ENCODE measurements around the gene MEI1. TPM values are rescaled to one million over a fixed set of nuclear protein-coding genes. Genes with fewer than 3 reads are reported as not detected.

Gene MEI1
- total RNA-seq, 4 donors from 2014 or later = under 0.01 to 1.8 (median 0.44) TPM; not detected in 1

GRCh38 chr22:41770715-41771468 is 71.6 kb downstream of the MEI1 start:
- 84 to 93% methylated on average over 5 of the region's 5 CpGs for WGBS, 2 donors
- H3K27me3 ChIP-seq = no peaks in the 10 kb centered on the region
- no peaks in the 10 kb centered on the region for H3K4me1 ChIP-seq
- no peak for DNase-seq (ENCODE audit: low spot score in 2 of 2)
- no peaks in the 10 kb centered on the region for H3K36me3 ChIP-seq
- TF ChIP-seq EP300 (IDR thresholded peaks at IDR 0.05) (no peak), POLR2A (IDR thresholded peaks at IDR 0.05) (no peak), CTCF (IDR thresholded peaks at IDR 0.05) (no peak)
- no peak overlapping the region for H3K4me3 ChIP-seq
- H3K9me3 ChIP-seq = no peaks in the 10 kb centered on the region
- no peak overlapping the region for H3K27ac ChIP-seq

- no peak overlapping the region for H3K27ac ChIP-seq
Measured at GRCh38 chr22:41772198-41772597, 72.9 kb downstream of the MEI1 start.

GRCh38 chr22:41772645-41773044 is 73.3 kb downstream of the MEI1 start:
- no peaks in the 10 kb centered on the region for H3K36me3 ChIP-seq
- no peak for DNase-seq (ENCODE audit: low spot score in 2 of 2)
- H3K27ac ChIP-seq = no peak overlapping the region
- H3K4me1 ChIP-seq = no peaks in the 10 kb centered on the region
- H3K4me3 ChIP-seq = no peak overlapping the region
- no peaks in the 10 kb centered on the region for H3K27me3 ChIP-seq
- no peak for TF ChIP-seq POLR2A (IDR thresholded peaks at IDR 0.05)
- TF ChIP-seq CTCF (IDR thresholded peaks at IDR 0.05) = no peak
- no peak for TF ChIP-seq EP300 (IDR thresholded peaks at IDR 0.05)
- H3K9me3 ChIP-seq = no peaks in the 10 kb centered on the region

More at GRCh38 chr22:41772198-41772597, 72.9 kb downstream of the MEI1 start:
- Histone ChIP-seq H3K4me3 (no peak overlapping the region), H3K4me1 (no peaks in the 10 kb centered on the region), H3K27me3 (no peaks in the 10 kb centered on the region), H3K36me3 (no peaks in the 10 kb centered on the region), H3K9me3 (no peaks in the 10 kb centered on the region)
- no peak for TF ChIP-seq EP300 (IDR thresholded peaks at IDR 0.05)
- no peak for TF ChIP-seq POLR2A (IDR thresholded peaks at IDR 0.05)
- no peak for TF ChIP-seq CTCF (IDR thresholded peaks at IDR 0.05)
- no peak for DNase-seq (ENCODE audit: low spot score in 2 of 2)
- WGBS, 2 donors = 92 to 93% methylated on average over 4 of the region's 4 CpGs

- TF ChIP-seq POLR2A (IDR thresholded peaks at IDR 0.05) (no peak), CTCF (IDR thresholded peaks at IDR 0.05) (no peak), EP300 (IDR thresholded peaks at IDR 0.05) (no peak)
- DNase-seq (ENCODE audit: low spot score in 2 of 2) = no peak
Measured at GRCh38 chr22:41775338-41775737, 76.0 kb downstream of the MEI1 start.

GRCh38 chr22:41775976-41776375 is 76.7 kb downstream of the MEI1 start:
- 51 to 54% methylated on average over 4 of the region's 4 CpGs for WGBS, 2 donors
- H3K27me3 ChIP-seq = no peaks in the 10 kb centered on the region
- H3K9me3 ChIP-seq = no peaks in the 10 kb centered on the region
- H3K4me1 ChIP-seq = peaks cover 0 to 3% (median 0%) of the 10 kb centered on the region in 4 donors
- TF ChIP-seq CTCF (IDR thresholded peaks at IDR 0.05) = no peak
- TF ChIP-seq POLR2A (IDR thresholded peaks at IDR 0.05) = no peak
- no peak for TF ChIP-seq EP300 (IDR thresholded peaks at IDR 0.05)
- DNase-seq (ENCODE audit: low spot score in 2 of 2) = no peak
- no peak overlapping the region for H3K4me3 ChIP-seq
- H3K27ac ChIP-seq = no peak overlapping the region
- H3K36me3 ChIP-seq = no peaks in the 10 kb centered on the region

More at GRCh38 chr22:41775338-41775737, 76.0 kb downstream of the MEI1 start:
- Histone ChIP-seq H3K4me1 (no peaks in the 10 kb centered on the region), H3K36me3 (no peaks in the 10 kb centered on the region), H3K27ac (no peak overlapping the region), H3K9me3 (no peaks in the 10 kb centered on the region), H3K27me3 (no peaks in the 10 kb centered on the region), H3K4me3 (no peak overlapping the region)
- WGBS, 2 donors = 88 to 91% methylated on average over 5 of the region's 5 CpGs
